HEK293 (cell line): ENCODE data around the gene NGRN.

Experiments
- BCL11A ChIP-seq: fragments of 450-650 bp; formaldehyde crosslinking; IDR thresholded peaks from 2 replicates; pipeline ENCODE4 v1.5.1; 2016; ENCODE audit warnings: low read depth, missing biosample characterization, missing genetic modification characterization
- EGR2 ChIP-seq: fragments of 450-650 bp; formaldehyde crosslinking; IDR thresholded peaks from 2 replicates; pipeline ENCODE4 v1.5.1; 2016; ENCODE audit warnings: low read depth, missing biosample characterization, missing genetic modification characterization
- SP7 ChIP-seq: fragments of 450-650 bp; formaldehyde crosslinking; IDR thresholded peaks from 2 replicates; pipeline ENCODE4 v1.5.1; 2016; ENCODE audit warnings: missing biosample characterization, missing genetic modification characterization
- ZNF10 ChIP-seq: fragments of 450-650 bp; formaldehyde crosslinking; IDR thresholded peaks from 2 replicates; pipeline ENCODE4 v1.5.1; 2017; ENCODE audit warnings: missing biosample characterization, missing genetic modification characterization
- ZNF24 ChIP-seq: fragments of 450-650 bp; formaldehyde crosslinking; IDR thresholded peaks from 2 replicates; pipeline ENCODE4 v1.5.1; 2016; ENCODE audit warnings: missing biosample characterization, missing genetic modification characterization
- ZNF274 ChIP-seq, 2 experiments: fragments of 200-500 bp in 1 of 2; fragments of 450-650 bp in 1 of 2; sonication (Bioruptor generic) in 1 of 2; formaldehyde crosslinking in 1 of 2; IDR thresholded peaks; 2 replicates each; pipeline versions ENCODE4 v1.5.1 to v1.6.1; 2014 to 2016; ENCODE audit warnings: borderline replicate concordance in 1 of 2, inconsistent platforms in 1 of 2, low read length in 1 of 2, missing biosample characterization in 1 of 2, missing genetic modification characterization in 1 of 2
- ZNF324 ChIP-seq: fragments of 450-650 bp; formaldehyde crosslinking; IDR thresholded peaks from 2 replicates; pipeline ENCODE4 v1.5.1; 2016; ENCODE audit warnings: missing biosample characterization, missing genetic modification characterization
- TF ChIP-seq, protein P1 (sequence below): fragments of 450-650 bp; formaldehyde crosslinking; IDR thresholded peaks from 2 replicates; pipeline ENCODE4 v1.5.1; 2017; ENCODE audit warnings: missing biosample characterization, missing genetic modification characterization
- TF ChIP-seq, protein P2 (sequence below): fragments of 450-650 bp; formaldehyde crosslinking; IDR thresholded peaks from 2 replicates; pipeline ENCODE4 v1.5.1; 2016; ENCODE audit warnings: missing biosample characterization, missing genetic modification characterization
- TF ChIP-seq, protein P3 (sequence below): fragments of 450-650 bp; formaldehyde crosslinking; IDR thresholded peaks from 2 replicates; pipeline ENCODE4 v1.5.1; 2016; ENCODE audit warnings: missing biosample characterization, missing genetic modification characterization
- TF ChIP-seq, protein P4 (sequence below): fragments of 450-650 bp; formaldehyde crosslinking; IDR thresholded peaks from 2 replicates; pipeline ENCODE4 v1.5.1; 2017; ENCODE audit warnings: missing biosample characterization, missing genetic modification characterization
- TF ChIP-seq, protein P5 (sequence below): fragments of 450-650 bp; formaldehyde crosslinking; IDR thresholded peaks from 2 replicates; pipeline ENCODE4 v1.5.1; 2016; ENCODE audit warnings: missing biosample characterization, missing genetic modification characterization
- TF ChIP-seq, protein P6 (sequence below): fragments of 450-650 bp; formaldehyde crosslinking; IDR thresholded peaks from 2 replicates; pipeline ENCODE4 v1.5.1; 2016; ENCODE audit warnings: missing biosample characterization, missing genetic modification characterization

DNA sequence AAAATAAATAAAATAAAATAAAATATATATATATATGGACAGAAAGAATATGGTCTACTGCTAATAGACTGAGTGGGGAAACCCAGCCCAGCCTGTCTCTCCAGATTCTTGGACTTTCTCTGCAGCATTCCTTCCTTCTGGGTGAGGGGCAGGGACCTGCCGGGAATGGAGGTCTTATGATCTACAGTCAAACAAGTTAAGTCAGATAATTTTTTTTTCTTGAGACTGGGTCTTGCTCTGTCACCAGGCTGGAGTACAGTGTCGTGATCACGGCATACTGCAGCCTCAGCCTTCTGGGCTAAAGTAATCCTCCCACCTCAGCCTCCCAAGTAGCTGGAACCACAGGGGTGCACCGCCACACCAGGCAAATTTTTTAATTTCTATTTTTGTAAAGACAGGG lies 53.1 kb downstream of the NGRN start:
- TF ChIP-seq ZNF274 (IDR thresholded peaks at IDR 0.05; ENCODE audit: low read length) (no peak), ZNF274 (tag by site-specific recombination; IDR thresholded peaks at IDR 0.05; ENCODE audit: borderline replicate concordance) (no peak), SP7 (tag by site-specific recombination) (no peak), ZNF24 (tag by site-specific recombination) (no peak), EGR2 (tag by site-specific recombination) (no peak), ZNF324 (tag by site-specific recombination) (no peak), ZNF10 (no peak), BCL11A (tag by site-specific recombination) (no peak)
- TF ChIP-seq, protein P1, sequence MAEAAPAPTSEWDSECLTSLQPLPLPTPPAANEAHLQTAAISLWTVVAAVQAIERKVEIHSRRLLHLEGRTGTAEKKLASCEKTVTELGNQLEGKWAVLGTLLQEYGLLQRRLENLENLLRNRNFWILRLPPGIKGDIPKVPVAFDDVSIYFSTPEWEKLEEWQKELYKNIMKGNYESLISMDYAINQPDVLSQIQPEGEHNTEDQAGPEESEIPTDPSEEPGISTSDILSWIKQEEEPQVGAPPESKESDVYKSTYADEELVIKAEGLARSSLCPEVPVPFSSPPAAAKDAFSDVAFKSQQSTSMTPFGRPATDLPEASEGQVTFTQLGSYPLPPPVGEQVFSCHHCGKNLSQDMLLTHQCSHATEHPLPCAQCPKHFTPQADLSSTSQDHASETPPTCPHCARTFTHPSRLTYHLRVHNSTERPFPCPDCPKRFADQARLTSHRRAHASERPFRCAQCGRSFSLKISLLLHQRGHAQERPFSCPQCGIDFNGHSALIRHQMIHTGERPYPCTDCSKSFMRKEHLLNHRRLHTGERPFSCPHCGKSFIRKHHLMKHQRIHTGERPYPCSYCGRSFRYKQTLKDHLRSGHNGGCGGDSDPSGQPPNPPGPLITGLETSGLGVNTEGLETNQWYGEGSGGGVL (tag by site-specific recombination) = no peak
- TF ChIP-seq, protein P2, sequence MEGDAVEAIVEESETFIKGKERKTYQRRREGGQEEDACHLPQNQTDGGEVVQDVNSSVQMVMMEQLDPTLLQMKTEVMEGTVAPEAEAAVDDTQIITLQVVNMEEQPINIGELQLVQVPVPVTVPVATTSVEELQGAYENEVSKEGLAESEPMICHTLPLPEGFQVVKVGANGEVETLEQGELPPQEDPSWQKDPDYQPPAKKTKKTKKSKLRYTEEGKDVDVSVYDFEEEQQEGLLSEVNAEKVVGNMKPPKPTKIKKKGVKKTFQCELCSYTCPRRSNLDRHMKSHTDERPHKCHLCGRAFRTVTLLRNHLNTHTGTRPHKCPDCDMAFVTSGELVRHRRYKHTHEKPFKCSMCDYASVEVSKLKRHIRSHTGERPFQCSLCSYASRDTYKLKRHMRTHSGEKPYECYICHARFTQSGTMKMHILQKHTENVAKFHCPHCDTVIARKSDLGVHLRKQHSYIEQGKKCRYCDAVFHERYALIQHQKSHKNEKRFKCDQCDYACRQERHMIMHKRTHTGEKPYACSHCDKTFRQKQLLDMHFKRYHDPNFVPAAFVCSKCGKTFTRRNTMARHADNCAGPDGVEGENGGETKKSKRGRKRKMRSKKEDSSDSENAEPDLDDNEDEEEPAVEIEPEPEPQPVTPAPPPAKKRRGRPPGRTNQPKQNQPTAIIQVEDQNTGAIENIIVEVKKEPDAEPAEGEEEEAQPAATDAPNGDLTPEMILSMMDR = no peak
- TF ChIP-seq, protein P3, sequence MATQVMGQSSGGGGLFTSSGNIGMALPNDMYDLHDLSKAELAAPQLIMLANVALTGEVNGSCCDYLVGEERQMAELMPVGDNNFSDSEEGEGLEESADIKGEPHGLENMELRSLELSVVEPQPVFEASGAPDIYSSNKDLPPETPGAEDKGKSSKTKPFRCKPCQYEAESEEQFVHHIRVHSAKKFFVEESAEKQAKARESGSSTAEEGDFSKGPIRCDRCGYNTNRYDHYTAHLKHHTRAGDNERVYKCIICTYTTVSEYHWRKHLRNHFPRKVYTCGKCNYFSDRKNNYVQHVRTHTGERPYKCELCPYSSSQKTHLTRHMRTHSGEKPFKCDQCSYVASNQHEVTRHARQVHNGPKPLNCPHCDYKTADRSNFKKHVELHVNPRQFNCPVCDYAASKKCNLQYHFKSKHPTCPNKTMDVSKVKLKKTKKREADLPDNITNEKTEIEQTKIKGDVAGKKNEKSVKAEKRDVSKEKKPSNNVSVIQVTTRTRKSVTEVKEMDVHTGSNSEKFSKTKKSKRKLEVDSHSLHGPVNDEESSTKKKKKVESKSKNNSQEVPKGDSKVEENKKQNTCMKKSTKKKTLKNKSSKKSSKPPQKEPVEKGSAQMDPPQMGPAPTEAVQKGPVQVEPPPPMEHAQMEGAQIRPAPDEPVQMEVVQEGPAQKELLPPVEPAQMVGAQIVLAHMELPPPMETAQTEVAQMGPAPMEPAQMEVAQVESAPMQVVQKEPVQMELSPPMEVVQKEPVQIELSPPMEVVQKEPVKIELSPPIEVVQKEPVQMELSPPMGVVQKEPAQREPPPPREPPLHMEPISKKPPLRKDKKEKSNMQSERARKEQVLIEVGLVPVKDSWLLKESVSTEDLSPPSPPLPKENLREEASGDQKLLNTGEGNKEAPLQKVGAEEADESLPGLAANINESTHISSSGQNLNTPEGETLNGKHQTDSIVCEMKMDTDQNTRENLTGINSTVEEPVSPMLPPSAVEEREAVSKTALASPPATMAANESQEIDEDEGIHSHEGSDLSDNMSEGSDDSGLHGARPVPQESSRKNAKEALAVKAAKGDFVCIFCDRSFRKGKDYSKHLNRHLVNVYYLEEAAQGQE (tag by site-specific recombination) = no peak
- TF ChIP-seq, protein P4, sequence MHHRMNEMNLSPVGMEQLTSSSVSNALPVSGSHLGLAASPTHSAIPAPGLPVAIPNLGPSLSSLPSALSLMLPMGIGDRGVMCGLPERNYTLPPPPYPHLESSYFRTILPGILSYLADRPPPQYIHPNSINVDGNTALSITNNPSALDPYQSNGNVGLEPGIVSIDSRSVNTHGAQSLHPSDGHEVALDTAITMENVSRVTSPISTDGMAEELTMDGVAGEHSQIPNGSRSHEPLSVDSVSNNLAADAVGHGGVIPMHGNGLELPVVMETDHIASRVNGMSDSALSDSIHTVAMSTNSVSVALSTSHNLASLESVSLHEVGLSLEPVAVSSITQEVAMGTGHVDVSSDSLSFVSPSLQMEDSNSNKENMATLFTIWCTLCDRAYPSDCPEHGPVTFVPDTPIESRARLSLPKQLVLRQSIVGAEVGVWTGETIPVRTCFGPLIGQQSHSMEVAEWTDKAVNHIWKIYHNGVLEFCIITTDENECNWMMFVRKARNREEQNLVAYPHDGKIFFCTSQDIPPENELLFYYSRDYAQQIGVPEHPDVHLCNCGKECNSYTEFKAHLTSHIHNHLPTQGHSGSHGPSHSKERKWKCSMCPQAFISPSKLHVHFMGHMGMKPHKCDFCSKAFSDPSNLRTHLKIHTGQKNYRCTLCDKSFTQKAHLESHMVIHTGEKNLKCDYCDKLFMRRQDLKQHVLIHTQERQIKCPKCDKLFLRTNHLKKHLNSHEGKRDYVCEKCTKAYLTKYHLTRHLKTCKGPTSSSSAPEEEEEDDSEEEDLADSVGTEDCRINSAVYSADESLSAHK (tag by site-specific recombination) = no peak
- TF ChIP-seq, protein P5, sequence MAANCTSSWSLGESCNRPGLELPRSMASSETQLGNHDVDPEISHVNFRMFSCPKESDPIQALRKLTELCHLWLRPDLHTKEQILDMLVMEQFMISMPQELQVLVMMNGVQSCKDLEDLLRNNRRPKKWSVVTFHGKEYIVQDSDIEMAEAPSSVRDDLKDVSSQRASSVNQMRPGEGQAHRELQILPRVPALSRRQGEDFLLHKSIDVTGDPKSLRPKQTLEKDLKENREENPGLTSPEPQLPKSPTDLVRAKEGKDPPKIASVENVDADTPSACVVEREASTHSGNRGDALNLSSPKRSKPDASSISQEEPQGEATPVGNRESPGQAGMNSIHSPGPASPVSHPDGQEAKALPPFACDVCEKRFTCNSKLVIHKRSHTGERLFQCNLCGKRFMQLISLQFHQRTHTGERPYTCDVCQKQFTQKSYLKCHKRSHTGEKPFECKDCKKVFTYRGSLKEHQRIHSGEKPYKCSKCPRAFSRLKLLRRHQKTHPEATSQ (tag by site-specific recombination) = no peak
- TF ChIP-seq, protein P6, sequence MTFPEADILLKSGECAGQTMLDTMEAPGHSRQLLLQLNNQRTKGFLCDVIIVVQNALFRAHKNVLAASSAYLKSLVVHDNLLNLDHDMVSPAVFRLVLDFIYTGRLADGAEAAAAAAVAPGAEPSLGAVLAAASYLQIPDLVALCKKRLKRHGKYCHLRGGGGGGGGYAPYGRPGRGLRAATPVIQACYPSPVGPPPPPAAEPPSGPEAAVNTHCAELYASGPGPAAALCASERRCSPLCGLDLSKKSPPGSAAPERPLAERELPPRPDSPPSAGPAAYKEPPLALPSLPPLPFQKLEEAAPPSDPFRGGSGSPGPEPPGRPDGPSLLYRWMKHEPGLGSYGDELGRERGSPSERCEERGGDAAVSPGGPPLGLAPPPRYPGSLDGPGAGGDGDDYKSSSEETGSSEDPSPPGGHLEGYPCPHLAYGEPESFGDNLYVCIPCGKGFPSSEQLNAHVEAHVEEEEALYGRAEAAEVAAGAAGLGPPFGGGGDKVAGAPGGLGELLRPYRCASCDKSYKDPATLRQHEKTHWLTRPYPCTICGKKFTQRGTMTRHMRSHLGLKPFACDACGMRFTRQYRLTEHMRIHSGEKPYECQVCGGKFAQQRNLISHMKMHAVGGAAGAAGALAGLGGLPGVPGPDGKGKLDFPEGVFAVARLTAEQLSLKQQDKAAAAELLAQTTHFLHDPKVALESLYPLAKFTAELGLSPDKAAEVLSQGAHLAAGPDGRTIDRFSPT (tag by site-specific recombination) = no peak
